HG02798 (cell line): ENCODE measurements around the gene SERGEF.
"Not testable (repeated sequence)": the region's sequence is repeated elsewhere in the genome, so short reads cannot be mapped to it uniquely, and the experiment has no call there.

Experiments
- ATAC-seq: cut with Tn5 transposase; IDR thresholded peaks from one replicate; pipeline ENCODE4 v1.9.1; 2021; ENCODE audit warnings: mild to moderate bottlenecking; ENCODE audit not compliant: unreplicated experiment, poor library complexity

SERGEF gene

DNA sequence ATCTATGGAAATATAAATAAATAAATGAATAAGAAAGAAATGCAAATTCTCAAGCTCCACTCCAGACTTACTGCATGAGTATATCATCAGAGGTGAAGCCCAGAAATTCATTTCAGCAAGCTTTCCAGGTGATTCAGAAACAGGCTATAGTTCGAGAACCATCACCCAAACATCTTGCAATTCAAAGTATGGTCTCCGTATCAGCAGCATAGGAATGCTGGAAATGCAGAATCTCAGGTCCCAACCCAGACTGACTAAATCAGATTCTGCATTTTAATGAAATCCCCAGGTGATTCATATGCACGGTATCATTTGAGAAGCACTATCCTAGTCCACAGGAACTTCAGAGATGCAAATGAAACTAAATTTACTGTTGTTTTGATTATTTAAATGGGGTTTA is 95.3 kb downstream of the SERGEF start:
- ATAC-seq: no peak

DNA sequence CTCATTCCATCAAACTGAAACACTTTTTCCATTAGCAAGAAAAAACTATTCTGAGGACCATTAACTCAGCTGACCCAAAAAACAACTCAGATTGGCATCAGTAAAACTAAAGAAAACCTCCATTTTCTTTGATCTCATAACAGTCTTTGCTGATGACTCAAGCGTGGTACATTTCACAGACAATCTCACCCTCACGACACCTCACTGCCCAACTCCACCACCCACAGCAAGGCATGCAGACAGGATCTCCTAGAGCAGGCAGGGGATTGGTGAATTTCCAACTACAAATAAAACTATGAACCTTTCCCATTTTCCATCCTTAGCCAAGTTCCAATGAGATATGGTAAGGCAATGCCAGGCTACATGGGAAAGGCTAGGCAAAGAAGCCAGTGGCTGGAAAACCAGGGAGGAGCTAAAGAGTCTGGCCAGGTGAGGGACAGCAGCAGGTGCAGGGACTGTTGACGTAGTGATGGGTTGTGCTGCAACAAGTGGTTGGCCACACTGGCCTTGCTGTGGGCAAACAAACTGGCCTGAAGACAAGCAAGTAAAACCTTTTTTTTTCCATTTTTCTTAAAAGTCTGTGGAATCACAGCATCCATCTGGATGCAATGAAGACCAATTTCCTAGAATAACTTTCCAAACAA is 97.2 kb downstream of the SERGEF start:
- no peak for ATAC-seq

DNA sequence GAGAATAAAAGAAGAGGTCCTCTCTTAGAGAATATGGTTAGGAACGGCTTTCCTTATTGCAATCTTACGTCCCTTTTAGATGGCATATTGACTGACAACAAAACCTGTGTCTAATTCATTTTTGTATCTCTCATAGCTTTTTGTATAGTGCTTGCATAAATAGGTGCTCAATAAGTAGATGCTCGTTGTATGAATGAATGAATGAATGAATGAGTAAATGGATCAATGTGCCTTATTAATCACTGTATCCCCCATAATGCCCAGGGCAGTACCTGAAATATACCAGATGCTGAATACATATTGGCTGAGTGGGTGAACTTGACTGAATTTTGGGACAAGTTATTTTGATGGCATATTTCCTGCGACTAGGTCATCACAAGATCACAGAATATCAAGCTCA is 97.9 kb downstream of the SERGEF start:
- ATAC-seq: no peak

DNA sequence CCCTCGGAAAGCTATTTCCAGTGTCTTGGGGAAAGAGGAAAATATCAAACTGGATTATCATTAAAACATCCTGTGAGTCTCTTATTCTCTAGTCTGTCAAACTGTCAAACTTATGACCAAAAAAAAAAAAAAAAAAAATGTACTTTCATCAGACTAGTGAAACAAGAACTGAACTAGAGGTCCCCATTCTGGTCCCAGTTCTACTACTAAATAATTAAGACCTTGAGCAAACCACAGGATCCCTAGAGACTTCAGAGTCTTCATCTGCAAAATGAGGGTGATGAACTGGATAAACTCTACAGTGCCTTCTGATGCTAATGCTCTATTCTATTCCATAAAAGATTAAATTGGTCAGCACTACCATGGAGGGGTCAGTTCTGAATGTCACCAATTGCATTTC is 105.8 kb downstream of the SERGEF start:
- ATAC-seq: no peak

DNA sequence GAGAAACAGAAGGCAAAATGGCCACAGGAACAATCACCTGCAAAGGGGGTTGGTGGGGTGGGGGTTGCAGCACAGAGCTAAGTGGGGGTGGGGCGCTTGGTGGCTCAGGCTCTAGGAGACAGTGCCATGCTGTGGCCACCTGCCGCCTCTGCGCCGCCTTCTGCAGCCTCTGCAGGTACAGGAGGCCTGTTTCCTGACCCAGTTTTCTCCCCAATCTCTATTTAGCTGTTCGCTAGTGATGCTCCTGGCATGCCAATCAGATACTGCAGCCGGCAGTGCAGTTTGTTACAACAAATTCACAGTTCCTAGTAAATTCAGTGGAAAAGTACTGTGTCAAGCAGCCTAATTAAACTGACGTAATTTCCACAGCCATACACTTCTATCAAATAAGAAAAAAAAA is 106.4 kb downstream of the SERGEF start:
- ATAC-seq: no peak

DNA sequence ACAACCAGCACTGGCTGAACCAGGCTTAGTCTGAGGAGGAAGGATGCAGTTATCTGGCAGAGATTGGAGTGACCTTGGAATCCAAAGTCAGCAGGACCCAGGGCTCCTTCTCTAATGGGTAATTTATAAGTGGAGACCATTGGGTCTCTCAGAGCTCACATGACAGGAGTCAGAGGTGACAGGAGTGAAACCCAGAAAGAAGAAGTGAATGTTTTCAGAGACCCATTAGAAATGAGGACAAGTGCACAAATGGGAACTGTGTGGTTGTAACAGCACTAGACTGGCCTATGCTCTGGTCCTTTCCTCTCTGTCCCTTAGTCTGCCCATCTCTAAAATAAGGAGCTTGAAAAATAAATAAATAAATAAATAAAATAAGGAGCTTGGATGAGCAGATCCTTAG is 107.4 kb downstream of the SERGEF start:
- peak; percentile 85 for ATAC-seq

DNA sequence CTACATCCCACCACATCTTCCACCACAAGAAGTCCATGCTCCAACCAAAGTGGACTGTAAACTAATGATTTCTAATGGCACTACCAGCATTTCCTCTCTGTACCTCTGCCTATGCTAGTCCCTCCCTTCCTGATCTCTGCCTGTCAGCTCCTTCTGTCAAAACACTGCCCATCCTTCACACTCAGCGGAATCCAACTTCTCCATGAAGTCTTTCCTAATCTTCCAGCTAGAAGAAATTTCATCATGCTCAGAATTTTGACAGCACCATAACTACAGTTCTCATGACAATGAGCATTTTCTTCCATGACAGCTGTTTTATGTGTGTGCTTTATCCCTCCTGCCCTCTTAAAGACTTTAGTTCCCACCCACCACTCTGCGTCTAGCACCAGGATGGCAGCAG is 111.4 kb downstream of the SERGEF start:
- ATAC-seq: no peak

DNA sequence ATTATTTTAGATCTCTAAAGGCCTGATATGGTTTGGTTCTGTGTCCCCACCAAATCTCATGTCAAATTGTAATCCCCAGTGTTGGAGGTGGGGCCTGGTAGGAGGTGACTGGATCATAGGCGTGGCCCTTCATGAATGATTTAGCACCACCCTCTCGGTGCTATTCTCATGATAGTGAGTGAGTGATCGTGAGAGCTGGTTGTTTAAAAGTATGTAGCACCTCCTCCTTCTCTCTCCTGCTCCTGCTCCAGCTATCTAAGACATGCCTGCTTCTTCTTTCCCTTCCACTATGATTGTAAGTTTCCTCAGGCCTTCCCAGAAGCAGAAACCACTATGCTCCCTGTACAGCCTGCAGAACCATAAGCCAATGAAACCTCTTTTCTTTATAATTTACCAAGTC is 114.1 kb downstream of the SERGEF start:
- no peak for ATAC-seq

DNA sequence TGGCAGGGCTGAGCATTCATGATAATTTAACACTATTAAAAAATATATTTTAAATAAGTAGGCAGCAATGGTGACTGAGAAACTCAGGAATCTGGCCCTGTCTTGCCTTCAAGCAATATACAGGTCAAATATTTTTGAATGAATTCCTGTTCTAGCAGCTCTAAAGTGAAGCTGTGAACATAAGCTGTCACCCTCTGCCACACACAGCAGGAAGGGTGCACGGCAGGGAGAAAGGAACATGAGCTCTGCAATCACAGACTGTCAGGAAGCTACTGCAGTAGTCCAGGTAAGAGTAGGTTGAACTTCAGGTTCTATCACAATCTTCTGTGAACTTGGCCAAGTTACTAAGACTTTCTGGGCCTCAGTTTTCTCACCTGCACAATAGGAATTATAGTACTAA is 114.8 kb downstream of the SERGEF start:
- no peak for ATAC-seq

DNA sequence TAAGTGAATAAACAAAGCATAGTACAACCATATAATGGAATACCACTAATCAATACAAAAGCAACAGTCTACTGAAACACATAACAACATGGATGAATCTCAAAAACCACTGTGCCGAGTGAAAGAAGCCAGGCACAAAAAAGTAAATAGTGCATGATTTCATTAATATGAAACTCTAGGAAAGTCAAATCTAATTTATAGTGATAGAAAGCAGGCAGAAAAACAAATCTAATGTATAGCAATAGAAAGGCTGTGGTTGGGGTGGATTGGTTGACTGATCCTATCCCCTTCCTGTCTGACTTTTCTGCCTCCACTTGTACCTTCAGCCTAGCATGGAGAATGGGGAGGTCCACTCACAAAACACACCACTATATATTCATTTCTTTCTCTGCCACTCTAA is 115.4 kb downstream of the SERGEF start:
- ATAC-seq: no peak

DNA sequence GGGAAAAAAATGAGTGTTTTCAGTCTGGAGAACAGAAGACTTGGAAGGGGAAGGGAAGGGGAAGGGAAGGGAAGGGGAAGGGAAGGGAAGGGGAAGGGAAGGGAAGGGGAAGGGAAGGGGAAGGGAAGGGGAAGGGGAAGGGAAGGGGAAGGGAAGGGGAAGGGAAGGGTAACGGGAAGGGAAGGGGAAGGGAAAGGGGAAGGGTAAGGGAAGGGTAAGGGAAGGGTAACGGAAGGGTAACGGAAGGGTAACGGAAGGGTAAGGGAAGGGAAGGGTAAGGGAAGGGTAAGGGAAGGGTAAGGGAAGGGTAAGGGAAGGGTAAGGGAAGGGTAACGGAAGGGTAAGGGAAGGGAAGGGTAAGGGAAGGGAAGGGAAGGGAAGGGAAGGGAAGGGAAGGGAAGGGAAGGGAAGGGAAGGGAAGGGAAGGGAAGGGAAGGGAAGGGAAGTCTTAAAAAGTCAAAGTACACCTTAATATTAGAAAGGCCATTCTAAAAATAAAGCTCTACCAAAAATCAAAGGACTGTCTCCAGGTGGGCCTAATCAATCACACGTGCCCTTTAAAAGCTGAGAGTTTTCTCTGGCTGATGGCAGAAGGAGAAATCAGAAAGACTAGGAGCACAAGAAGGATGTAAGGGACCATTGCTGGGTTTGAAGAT is 116.2 kb downstream of the SERGEF start:
- not testable (repeated sequence) for ATAC-seq

DNA sequence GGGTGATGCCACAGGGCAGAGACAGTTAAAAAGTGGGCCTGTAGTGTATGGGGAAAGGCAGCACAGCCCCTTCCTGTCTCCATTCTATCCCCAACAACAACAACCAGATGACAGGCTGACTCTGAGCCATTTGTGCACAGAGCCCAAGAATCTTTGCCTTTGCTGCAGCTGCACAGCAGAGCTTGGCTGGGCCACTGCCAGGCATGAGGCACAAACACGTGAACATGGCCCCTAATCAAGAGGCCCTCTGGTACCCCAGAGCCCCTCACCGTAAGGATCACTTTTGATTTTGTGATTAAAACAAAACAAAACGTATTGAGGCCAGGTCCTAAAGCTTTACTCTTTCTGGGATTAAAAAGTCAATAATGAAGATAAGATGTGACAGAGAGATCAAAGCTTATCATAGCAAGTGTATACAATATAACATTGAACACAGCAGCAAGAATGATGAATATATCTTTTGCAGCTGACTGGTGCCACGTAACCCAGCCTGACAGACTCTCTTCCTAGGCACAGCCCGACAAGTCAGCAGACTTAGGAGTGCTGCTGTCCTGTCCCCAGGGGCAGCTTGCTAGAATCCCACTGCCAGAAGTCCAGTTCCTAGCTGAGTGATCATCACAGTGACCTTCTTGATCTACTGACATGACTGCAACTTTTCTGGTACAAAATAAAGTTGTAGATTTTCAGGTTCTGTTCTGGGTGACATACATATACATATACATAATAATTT is 117.8 kb downstream of the SERGEF start:
- ATAC-seq: no peak

DNA sequence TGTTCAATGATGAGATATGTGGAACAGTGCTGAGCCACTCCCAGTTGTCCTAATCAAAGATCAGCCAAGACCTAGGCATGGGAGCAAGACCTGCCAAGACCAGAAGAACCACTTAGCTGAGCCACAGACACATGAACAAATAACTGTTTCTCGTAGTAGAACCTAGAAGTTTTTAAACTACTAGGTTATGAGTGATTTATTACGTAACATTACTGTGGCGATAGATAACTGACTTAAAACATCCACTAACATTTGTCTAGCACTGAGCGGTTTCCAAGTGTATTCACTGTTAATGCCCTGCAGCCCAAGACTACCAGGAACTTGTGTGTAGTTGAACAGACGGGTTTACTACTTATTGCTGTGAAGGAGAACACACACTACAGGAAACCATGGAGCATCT is 120.4 kb downstream of the SERGEF start:
- no peak for ATAC-seq

DNA sequence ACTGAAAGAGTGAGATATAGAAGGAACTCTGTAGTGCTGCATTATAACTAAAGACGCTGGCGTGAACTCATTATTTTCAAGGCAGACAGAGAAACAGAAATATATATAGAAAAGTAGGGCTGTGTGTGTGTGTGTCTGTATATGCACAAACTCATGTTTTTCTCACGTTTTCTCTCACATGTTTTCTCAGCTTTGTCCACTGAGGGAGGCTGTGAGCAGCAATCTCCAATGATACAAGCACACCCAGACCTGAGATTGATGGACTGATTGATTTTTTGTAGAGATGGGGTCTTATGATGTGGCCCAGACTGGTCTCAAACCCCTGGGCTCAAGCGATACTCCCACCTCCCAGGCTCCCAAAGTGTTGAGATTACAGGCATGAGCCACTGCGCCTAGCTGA is 122.5 kb downstream of the SERGEF start:
- ATAC-seq: no peak

DNA sequence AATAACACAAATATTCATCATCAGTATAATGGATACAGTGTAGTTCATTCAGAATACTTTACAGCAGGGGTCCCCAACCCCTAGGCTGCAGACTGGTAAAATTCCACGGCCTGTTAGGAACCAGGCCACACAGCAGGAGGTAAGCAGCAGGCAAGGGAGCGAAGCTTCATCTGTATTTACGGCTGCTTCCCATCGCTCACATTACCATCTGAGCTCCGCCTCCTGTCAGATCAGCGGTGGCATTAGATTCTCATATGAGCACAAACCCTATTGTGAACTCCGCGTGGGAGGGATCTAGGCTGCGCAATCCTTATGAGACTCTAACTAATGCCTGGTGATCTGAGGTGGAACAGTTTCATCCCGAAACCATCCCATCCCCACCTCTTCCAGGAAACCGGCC is 125.1 kb downstream of the SERGEF start:
- no peak for ATAC-seq

DNA sequence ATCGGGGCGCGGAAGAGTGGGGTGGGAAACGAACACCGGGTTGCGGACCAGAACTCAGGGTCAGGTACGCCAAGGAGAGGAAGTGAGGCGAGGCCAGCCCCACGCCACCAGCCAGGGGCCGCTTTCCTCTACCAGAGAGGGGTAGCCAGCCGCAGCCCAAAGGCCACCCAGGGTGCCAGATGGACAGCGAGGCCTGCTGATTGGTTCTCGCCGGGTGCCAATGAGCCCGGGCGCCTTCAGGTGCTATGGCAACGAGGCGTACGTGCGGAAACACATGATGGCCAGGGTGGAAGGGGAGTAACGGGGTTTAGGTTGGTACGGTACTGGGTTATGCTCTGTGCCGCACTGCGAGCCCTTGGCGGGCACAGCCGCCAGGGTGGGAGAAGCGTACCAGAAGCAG is 128.9 kb downstream of the SERGEF start:
- no peak for ATAC-seq

DNA sequence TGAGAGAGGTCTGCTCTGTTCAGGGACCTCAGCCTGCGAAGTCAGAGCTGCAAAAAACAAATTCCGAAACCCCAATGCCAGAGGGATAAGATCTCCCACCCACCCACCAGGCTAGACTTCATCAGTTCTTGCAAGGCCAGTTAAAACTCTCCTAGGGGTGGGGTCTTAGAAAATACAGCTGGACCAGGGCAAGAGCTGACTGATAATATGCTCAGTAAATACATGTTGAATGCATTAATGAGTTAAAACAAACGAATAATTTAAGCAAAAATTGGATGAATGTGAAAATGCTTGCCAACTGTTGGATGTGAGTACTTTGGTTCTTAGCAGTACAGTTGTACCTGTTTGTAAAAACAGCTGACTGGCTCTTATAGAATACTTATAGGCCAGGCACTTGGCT is 129.8 kb downstream of the SERGEF start:
- ATAC-seq: no peak

DNA sequence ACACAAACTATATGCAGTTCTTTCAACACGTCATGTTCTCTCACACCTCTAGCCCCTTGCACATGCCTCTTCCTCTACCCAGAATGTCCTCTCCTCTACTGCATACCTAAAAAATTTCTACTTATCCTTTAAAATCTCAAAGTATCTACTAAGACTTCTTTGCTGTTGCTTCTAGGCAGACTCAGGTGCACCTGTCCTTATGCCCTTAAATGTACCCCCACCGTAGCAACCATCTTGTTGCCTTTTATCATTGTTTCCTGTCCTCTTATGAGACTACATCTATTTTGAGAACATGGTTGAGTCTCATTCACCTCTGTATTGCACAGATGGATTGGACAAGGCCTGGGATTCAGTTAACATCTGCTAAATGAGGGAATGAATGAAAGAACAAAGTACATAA is 134.1 kb downstream of the SERGEF start:
- no peak for ATAC-seq

DNA sequence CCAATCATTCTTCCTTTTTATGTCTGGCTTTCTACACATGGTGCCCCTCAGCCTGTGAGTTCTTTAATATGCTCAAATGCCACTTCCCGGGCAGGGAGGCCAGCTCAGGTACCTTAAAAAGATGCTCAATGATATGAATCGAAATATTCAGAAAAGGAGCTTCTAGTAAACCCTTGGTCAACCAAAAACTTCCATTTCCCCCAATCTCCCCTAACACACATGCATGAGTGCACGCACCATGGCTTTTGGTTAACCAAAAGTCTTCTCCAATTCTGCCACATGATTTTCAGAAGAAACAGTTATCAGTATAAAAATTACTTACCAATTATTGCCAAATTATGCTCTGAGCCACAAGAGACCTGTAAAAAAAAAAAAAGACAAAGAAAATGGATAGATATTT is 135.0 kb downstream of the SERGEF start:
- no peak for ATAC-seq

DNA sequence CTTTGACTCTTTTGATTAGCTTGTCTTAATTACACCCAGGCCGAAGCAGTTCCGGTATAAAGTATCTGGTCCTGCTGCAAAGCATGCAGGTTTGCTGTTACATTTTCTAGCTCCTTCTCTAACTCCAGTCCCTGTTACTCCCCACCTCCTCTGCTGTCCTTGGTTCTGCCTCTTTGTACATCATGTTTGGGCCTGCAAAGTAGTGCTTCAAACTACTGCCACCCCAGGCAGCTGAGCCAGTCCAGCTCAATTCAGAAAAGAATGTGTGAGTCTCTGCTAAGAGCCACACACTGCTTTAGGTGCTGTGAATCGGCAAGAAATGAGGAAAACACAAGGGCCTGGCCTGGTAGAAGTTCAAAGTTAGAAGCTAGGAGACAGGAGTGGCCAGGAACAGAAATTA is 136.0 kb downstream of the SERGEF start:
- ATAC-seq: no peak

DNA sequence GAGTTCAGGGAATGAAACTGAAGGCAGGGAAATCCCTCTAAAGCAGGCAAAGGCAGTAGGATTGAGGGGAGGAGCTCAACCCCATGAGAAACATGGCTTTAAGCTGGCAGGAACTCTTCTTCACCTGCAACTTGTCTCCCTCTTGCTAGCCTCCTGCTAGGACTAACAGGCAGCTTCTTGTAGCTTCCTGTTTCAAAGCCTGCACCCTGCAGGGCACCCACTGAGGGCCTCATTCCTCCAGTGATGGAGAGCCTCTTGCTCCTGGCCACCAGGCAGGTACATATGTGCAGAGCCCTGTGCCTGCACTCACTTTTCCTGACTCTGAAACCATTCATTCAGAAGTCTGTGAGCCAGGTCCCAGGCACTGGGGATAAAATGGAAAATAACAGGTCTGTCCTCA is 137.0 kb downstream of the SERGEF start:
- no peak for ATAC-seq

DNA sequence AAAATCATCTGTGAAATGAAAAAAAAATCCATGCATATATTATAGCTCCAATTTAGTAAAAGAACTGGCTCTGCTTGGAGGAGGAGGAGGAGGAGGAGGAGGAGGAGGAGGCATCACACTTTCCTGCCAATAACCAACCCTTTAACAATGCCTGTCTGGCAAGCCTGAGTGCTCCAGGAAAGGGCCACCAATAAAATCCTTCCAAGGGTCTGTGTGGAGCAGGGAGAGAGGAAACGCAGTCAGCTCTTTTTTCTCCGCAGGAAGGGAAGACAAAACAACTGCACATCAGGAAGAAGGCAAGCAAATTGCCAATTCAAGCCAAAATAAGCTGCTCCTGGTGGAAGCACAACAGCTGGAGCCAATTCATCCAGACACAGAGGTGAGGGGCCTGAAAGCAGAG is 139.3 kb downstream of the SERGEF start:
- no peak for ATAC-seq
